ENCODE measurements around the gene ALKBH3. TPM values are rescaled to one million over a fixed set of nuclear protein-coding genes. Genes with fewer than 3 reads are reported as not detected.

Gene ALKBH3
- total and polyA plus RNA-seq, 2 donors (not counting 3 experiments of a cell fraction or from before 2014, with no cell fraction given) = 28.0 to 34.7 TPM

DNA sequence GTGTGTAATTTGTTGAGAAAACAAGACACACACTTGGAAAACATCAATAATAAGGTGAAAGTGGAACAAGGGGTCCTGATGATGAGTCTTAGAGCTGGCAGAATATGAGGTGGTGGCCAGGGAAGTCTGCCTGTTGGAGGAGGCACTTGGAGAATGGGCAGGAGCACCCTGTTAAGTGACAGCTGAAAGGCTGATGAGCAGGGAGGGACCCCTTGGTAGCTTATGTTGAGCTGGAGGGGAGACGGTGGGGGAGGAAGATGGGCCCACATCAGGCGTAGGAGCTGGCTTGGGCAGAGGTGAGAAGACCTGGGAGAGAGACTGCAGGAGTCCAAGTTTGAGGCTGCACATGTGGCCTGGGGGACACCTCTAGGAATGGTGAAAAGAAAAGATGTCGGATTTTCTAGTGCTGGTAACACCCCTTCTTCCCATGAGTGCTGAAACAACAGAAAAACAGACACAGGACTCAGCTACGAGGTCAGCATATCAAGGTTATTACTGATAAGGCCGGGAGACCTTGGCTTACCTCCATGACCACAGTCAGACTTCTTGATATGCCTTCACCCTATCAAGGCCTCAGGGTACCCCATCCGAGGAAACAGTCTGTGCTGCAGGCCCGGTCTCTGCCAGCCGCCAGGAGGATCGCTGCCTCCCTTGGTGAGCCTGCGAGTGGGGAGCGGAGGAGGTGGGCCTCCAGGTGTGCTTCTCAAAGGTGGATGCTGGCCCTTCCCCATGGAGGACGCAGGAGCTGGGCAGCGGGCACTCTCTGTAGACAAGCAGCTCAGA, 47.5 kb downstream of the ALKBH3 start:
- no peak overlapping the region for H2AFZ ChIP-seq (ENCODE audit: low read depth, low read length)
- no peaks in the 10 kb centered on the region for H3K79me2 ChIP-seq (ENCODE audit: control insufficient read depth, insufficient read depth, low read length)
- H3K27me3 ChIP-seq (ENCODE audit: control insufficient read depth in 2 of 2, insufficient read depth in 2 of 2, low read length in 2 of 2) = no peaks in the 10 kb centered on the region
- no peak overlapping the region for H3K27ac ChIP-seq (ENCODE audit: insufficient read depth, low read depth, low read length)
- peaks cover 38% of the 10 kb centered on the region for H3K4me1 ChIP-seq (ENCODE audit: control insufficient read depth, extremely low read depth, insufficient read depth, low read length)
- H3K4me3 ChIP-seq (replicated peaks in 1 of 3; ENCODE audit: insufficient read depth in 1 of 3, low read depth in 1 of 3, low read length in 3 of 3) = no peak overlapping the region
- dilution Hi-C loops (cut with MboI; ENCODE audit: extremely low pct_ligation_motif_present, low sequenced_read_pairs) (no loop called here), intact Hi-C loops (cut with micrococcal nuclease) (no loop called here)
- no peak overlapping the region for H3K9ac ChIP-seq (replicated peaks; ENCODE audit: extremely low read depth, insufficient read depth, low read length)
- no peaks in the 10 kb centered on the region for H3K9me1 ChIP-seq (replicated peaks; ENCODE audit: control insufficient read depth, extremely low read depth, insufficient read depth, low read length)
- ChIA-PET CTCF (interaction anchor here (1.2 to 8.0 kb wide), 5 partner anchors 9 to 38 kb away, joined by 3 to 43 read pairs (median 13); partner anchors contain the start of gene C11orf96), POLR2A (no interaction called here)
- no peaks in the 10 kb centered on the region for H3K9me3 ChIP-seq (replicated peaks; ENCODE audit: control insufficient read depth, insufficient read depth, low read length)
- FAIRE-seq = no peak
- no peak for DNase-seq (ENCODE audit: low read depth, low spot score)
- H3K4me2 ChIP-seq (ENCODE audit: insufficient read depth, low read length) = no peak overlapping the region
- no peak for TF ChIP-seq JUN (IDR thresholded peaks at IDR 0.05; ENCODE audit: borderline replicate concordance, insufficient read depth, insufficient read length, low read depth)
- no peak for TF ChIP-seq POLR2A (IDR thresholded peaks at IDR 0.05; ENCODE audit: low read depth, low read length)
- TF ChIP-seq EZH2 (IDR thresholded peaks at IDR 0.05; ENCODE audit: borderline replicate concordance, low read depth, low read length, severe bottlenecking) = no peak
- no peaks in the 10 kb centered on the region for H4K20me1 ChIP-seq (replicated peaks; ENCODE audit: control insufficient read depth, extremely low read depth, insufficient read depth, low read length)
- BruUV-seq (replicated peaks) = no TSS peak
- no peaks in the 10 kb centered on the region for H3K36me3 ChIP-seq (ENCODE audit: control insufficient read depth in 2 of 2, extremely low read depth in 1 of 2, insufficient read depth in 2 of 2, low read length in 2 of 2)

DNA sequence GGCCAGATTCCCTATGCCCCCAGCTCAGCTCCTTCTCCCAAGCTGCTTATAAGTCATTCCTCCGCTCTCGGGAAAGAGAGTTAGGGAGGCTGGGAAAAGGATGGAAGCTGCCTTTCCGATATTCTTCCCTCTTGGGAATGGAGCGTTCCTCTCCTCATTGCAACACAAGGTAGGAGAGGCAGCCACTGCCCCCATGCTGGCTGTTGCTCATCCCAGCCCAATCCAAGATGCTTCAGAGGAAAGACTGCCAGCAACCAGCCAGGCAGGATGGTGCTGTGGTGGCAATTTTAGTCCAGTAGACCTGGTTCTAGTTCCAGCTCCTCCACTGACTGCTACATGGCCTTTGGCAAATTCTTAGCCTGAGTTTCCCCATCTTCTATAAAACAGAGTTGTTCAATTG, 48.1 kb downstream of the ALKBH3 start:
- Histone ChIP-seq H3K9me3 (replicated peaks; ENCODE audit: control insufficient read depth, insufficient read depth, low read length) (no peaks in the 10 kb centered on the region), H3K4me2 (ENCODE audit: insufficient read depth, low read length) (no peak overlapping the region), H3K79me2 (ENCODE audit: control insufficient read depth, insufficient read depth, low read length) (no peaks in the 10 kb centered on the region), H3K27ac (ENCODE audit: insufficient read depth, low read depth, low read length) (no peak overlapping the region), H3K9me1 (replicated peaks; ENCODE audit: control insufficient read depth, extremely low read depth, insufficient read depth, low read length) (no peaks in the 10 kb centered on the region), H3K9ac (replicated peaks; ENCODE audit: extremely low read depth, insufficient read depth, low read length) (no peak overlapping the region), H3K36me3 (ENCODE audit: control insufficient read depth in 2 of 2, extremely low read depth in 1 of 2, insufficient read depth in 2 of 2, low read length in 2 of 2) (no peaks in the 10 kb centered on the region), H4K20me1 (replicated peaks; ENCODE audit: control insufficient read depth, extremely low read depth, insufficient read depth, low read length) (no peaks in the 10 kb centered on the region), H3K4me1 (ENCODE audit: control insufficient read depth, extremely low read depth, insufficient read depth, low read length) (peaks cover 32% of the 10 kb centered on the region), H3K4me3 (replicated peaks in 1 of 3; ENCODE audit: insufficient read depth in 1 of 3, low read depth in 1 of 3, low read length in 3 of 3) (no peak overlapping the region), H3K27me3 (ENCODE audit: control insufficient read depth in 2 of 2, insufficient read depth in 2 of 2, low read length in 2 of 2) (no peaks in the 10 kb centered on the region), H2AFZ (ENCODE audit: low read depth, low read length) (no peak overlapping the region)
- CTCF ChIA-PET = interaction anchor here (2.3 to 8.0 kb wide), 4 partner anchors 8 to 39 kb away, joined by 7 to 43 read pairs (median 14); partner anchors contain the start of gene C11orf96
- intact Hi-C loops (cut with micrococcal nuclease) = no loop called here
- TF ChIP-seq JUN (IDR thresholded peaks at IDR 0.05; ENCODE audit: borderline replicate concordance, insufficient read depth, insufficient read length, low read depth) = no peak
- TF ChIP-seq, protein P1, sequence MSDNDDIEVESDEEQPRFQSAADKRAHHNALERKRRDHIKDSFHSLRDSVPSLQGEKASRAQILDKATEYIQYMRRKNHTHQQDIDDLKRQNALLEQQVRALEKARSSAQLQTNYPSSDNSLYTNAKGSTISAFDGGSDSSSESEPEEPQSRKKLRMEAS (IDR thresholded peaks at IDR 0.05; ENCODE audit: insufficient read depth, insufficient read length) = no peak
- no peak for TF ChIP-seq FOS (IDR thresholded peaks at IDR 0.05; ENCODE audit: borderline replicate concordance, insufficient read depth, low read length)
- no peak for TF ChIP-seq GATA2 (IDR thresholded peaks at IDR 0.05; ENCODE audit: insufficient read depth, insufficient read length, low read depth, low read length)
- no peak for TF ChIP-seq POLR2A (IDR thresholded peaks at IDR 0.05; ENCODE audit: low read depth, low read length)
- no peak for TF ChIP-seq EZH2 (IDR thresholded peaks at IDR 0.05; ENCODE audit: borderline replicate concordance, low read depth, low read length, severe bottlenecking)
- TF ChIP-seq, protein P2, sequence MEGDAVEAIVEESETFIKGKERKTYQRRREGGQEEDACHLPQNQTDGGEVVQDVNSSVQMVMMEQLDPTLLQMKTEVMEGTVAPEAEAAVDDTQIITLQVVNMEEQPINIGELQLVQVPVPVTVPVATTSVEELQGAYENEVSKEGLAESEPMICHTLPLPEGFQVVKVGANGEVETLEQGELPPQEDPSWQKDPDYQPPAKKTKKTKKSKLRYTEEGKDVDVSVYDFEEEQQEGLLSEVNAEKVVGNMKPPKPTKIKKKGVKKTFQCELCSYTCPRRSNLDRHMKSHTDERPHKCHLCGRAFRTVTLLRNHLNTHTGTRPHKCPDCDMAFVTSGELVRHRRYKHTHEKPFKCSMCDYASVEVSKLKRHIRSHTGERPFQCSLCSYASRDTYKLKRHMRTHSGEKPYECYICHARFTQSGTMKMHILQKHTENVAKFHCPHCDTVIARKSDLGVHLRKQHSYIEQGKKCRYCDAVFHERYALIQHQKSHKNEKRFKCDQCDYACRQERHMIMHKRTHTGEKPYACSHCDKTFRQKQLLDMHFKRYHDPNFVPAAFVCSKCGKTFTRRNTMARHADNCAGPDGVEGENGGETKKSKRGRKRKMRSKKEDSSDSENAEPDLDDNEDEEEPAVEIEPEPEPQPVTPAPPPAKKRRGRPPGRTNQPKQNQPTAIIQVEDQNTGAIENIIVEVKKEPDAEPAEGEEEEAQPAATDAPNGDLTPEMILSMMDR (IDR thresholded peaks at IDR 0.05; ENCODE audit: extremely low read depth in 1 of 2, insufficient read depth in 1 of 2, low read depth in 1 of 2, low read length in 2 of 2) = no peak
- TF ChIP-seq POLR2AphosphoS5 (IDR thresholded peaks at IDR 0.05; ENCODE audit: insufficient read depth, low read depth, low read length) = no peak
- no peak for TF ChIP-seq MYC (IDR thresholded peaks at IDR 0.05; ENCODE audit: low read depth, low read length)
- BruUV-seq (replicated peaks) = no TSS peak
- dilution Hi-C loops (cut with MboI; ENCODE audit: extremely low pct_ligation_motif_present, low sequenced_read_pairs) = no loop called here
- POLR2A ChIA-PET = no interaction called here
- no peak for FAIRE-seq
- DNase-seq (ENCODE audit: low read depth, low spot score) = no peak

Data from endothelial cell of umbilical vein (primary cell).